H9 (cell line): ENCODE data around the gene KRTAP12-1. TPM values are rescaled to one million over a fixed set of nuclear protein-coding genes. Genes with fewer than 3 reads are reported as not detected.

ENCODE experiments used
- DNase-seq: peaks from one replicate; pipeline ENCODE4 v3.0.0-alpha.2; 2017
- H2AFZ ChIP-seq: one replicate; pipeline ENCODE4 v1.6.1; 2013; ENCODE audit warnings: mild to moderate bottlenecking, low read length, control low read depth, moderate library complexity
- H2AK5ac ChIP-seq: 2 replicates; pipeline ENCODE4 v1.6.1; 2013; ENCODE audit warnings: low read length, control low read depth, mixed read lengths; ENCODE audit not compliant: insufficient read length
- H2BK120ac ChIP-seq: one replicate; pipeline ENCODE4 v1.6.1; 2013; ENCODE audit warnings: low read depth, mild to moderate bottlenecking, low read length, control low read depth, inconsistent platforms; ENCODE audit not compliant: poor library complexity, severe bottlenecking
- H2BK12ac ChIP-seq: 2 replicates; pipeline ENCODE4 v1.6.1; 2013; ENCODE audit warnings: low read length, control low read depth, mixed read lengths, low read depth; ENCODE audit not compliant: insufficient read length
- H2BK15ac ChIP-seq: 2 replicates; pipeline ENCODE4 v1.6.1; 2013; ENCODE audit warnings: low read depth, low read length, control low read depth
- H2BK20ac ChIP-seq: one replicate; pipeline ENCODE4 v1.6.1; 2013; ENCODE audit warnings: low read depth, mild to moderate bottlenecking, low read length, control low read depth, inconsistent platforms; ENCODE audit not compliant: poor library complexity, severe bottlenecking
- H2BK5ac ChIP-seq: 2 replicates; pipeline ENCODE4 v1.6.1; 2013; ENCODE audit warnings: low read length, control low read depth, mixed read lengths; ENCODE audit not compliant: insufficient read length
- H3K14ac ChIP-seq: 2 replicates; pipeline ENCODE4 v1.6.1; 2013; ENCODE audit warnings: low read length, control low read depth; ENCODE audit not compliant: insufficient read depth
- H3K18ac ChIP-seq: 2 replicates; pipeline ENCODE4 v1.6.1; 2013; ENCODE audit warnings: low read depth, mild to moderate bottlenecking, mixed read lengths, low read length, control low read depth; ENCODE audit not compliant: insufficient read length
- H3K23ac ChIP-seq: 2 replicates; pipeline ENCODE4 v1.6.1; 2013; ENCODE audit warnings: low read length, control low read depth, mixed read lengths, low read depth; ENCODE audit not compliant: insufficient read length
- H3K23me2 ChIP-seq: 2 replicates; pipeline ENCODE4 v1.6.1; 2013; ENCODE audit warnings: low read depth, mild to moderate bottlenecking, mixed read lengths, low read length, control low read depth; ENCODE audit not compliant: insufficient read length, poor library complexity, severe bottlenecking
- H3K27ac ChIP-seq: 2 replicates; pipeline ENCODE4 v1.5.1; 2013; ENCODE audit warnings: low read length, control low read depth, mixed read lengths, low read depth; ENCODE audit not compliant: insufficient read length
- H3K27me3 ChIP-seq: 2 replicates; pipeline ENCODE4 v1.6.1; 2013; ENCODE audit warnings: low read length, control low read depth, inconsistent platforms; ENCODE audit not compliant: insufficient read depth
- H3K4ac ChIP-seq: 2 replicates; pipeline ENCODE4 v1.6.1; 2013; ENCODE audit warnings: low read depth, mild to moderate bottlenecking, control low read depth, inconsistent platforms, low read length, moderate library complexity
- H3K4me1 ChIP-seq: 2 replicates; pipeline ENCODE4 v1.6.1; 2013; ENCODE audit warnings: low read length, control low read depth, inconsistent platforms; ENCODE audit not compliant: insufficient read depth
- H3K4me2 ChIP-seq: 2 replicates; pipeline ENCODE4 v1.6.1; 2013; ENCODE audit warnings: low read length, control low read depth, mixed read lengths; ENCODE audit not compliant: insufficient read length, insufficient read depth
- H3K56ac ChIP-seq: 2 replicates; pipeline ENCODE4 v1.6.1; 2013; ENCODE audit warnings: low read depth, mild to moderate bottlenecking, mixed read lengths, low read length, control low read depth; ENCODE audit not compliant: insufficient read length
- H3K79me1 ChIP-seq: 2 replicates; pipeline ENCODE4 v1.6.1; 2013; ENCODE audit warnings: low read depth, mild to moderate bottlenecking, moderate library complexity, low read length, control low read depth, inconsistent platforms; ENCODE audit not compliant: insufficient read depth, poor library complexity, severe bottlenecking
- H3K79me2 ChIP-seq: 2 replicates; pipeline ENCODE4 v1.6.1; 2013; ENCODE audit warnings: low read length, control low read depth, inconsistent platforms; ENCODE audit not compliant: insufficient read depth
- H3K9ac ChIP-seq: 2 replicates; pipeline ENCODE4 v1.6.1; 2013; ENCODE audit warnings: low read length, control low read depth, mixed read lengths; ENCODE audit not compliant: insufficient read length; ENCODE audit errors: extremely low read depth
- H3K9me3 ChIP-seq: one replicate; pipeline ENCODE4 v1.6.1; 2013; ENCODE audit warnings: low read depth, low read length, inconsistent platforms; ENCODE audit not compliant: control insufficient read depth
- H3T11ph ChIP-seq: one replicate; pipeline ENCODE4 v1.6.1; 2013; ENCODE audit warnings: mild to moderate bottlenecking, low read length, control low read depth, inconsistent platforms
- H4K20me1 ChIP-seq: one replicate; pipeline ENCODE4 v1.6.1; 2013; ENCODE audit not compliant: control insufficient read depth, insufficient read length, insufficient read depth
- H4K5ac ChIP-seq: 2 replicates; pipeline ENCODE4 v1.6.1; 2013; ENCODE audit warnings: low read depth, mild to moderate bottlenecking, mixed read lengths, low read length, control low read depth; ENCODE audit not compliant: insufficient read length
- H4K8ac ChIP-seq: replicated peaks from 2 replicates; pipeline ENCODE4 v1.6.1; 2013; ENCODE audit warnings: low read length, control low read depth, mixed read lengths, low read depth; ENCODE audit not compliant: insufficient read length
- H4K91ac ChIP-seq: 2 replicates; pipeline ENCODE4 v1.6.1; 2013; ENCODE audit warnings: low read depth, mild to moderate bottlenecking, moderate library complexity, mixed read lengths, low read length, control low read depth; ENCODE audit not compliant: insufficient read length
- H3K27ac Mint-ChIP-seq, 3 experiments: 2 replicates in 2 of 3; 3 replicates in 1 of 3; pipeline ENCODE4 v1.8.0; 2020 to 2021; ENCODE audit warnings: mixed read lengths in 3 of 3, mild to moderate bottlenecking in 1 of 3, moderate library complexity in 1 of 3
- H3K27me3 Mint-ChIP-seq: 2 replicates; pipeline ENCODE4 v1.8.0; 2021; ENCODE audit warnings: low read depth, mild to moderate bottlenecking, moderate library complexity, mixed read lengths
- H3K36me3 Mint-ChIP-seq, 3 experiments: 2 replicates in 2 of 3; 3 replicates in 1 of 3; pipeline ENCODE4 v1.8.0; 2020 to 2021; ENCODE audit warnings: low read depth in 3 of 3, mixed read lengths in 3 of 3; ENCODE audit not compliant: insufficient read depth in 1 of 3
- H3K4me1 Mint-ChIP-seq, 2 experiments: 2 replicates each; pipeline ENCODE4 v1.8.0; 2020; ENCODE audit warnings: mixed read lengths in 2 of 2
- H3K4me3 Mint-ChIP-seq, 2 experiments: 2 replicates in 1 of 2; 3 replicates in 1 of 2; pipeline ENCODE4 v1.8.0; 2020 to 2021; ENCODE audit warnings: mild to moderate bottlenecking in 2 of 2, mixed read lengths in 2 of 2, moderate library complexity in 1 of 2
- H3K9me3 Mint-ChIP-seq, 2 experiments: 2 replicates in 1 of 2; 3 replicates in 1 of 2; pipeline ENCODE4 v1.8.0; 2020; ENCODE audit warnings: mild to moderate bottlenecking in 2 of 2, mixed read lengths in 2 of 2, moderate library complexity in 1 of 2
- CTCF ChIP-seq: fragments of 200-600 bp; sonication (generic); conservative IDR thresholded peaks from 3 replicates; pipeline ENCODE4 v1.8.0; 2021; ENCODE audit warnings: antibody characterized with exemption, mild to moderate bottlenecking
- WGBS: extraction: QIAGEN DNeasy Blood & Tissue Kit; methylation state at CpG from one replicate; pipeline ENCODE4 v1.1.7; 2013; ENCODE audit warnings: missing lambda C conversion rate, low lambda C conversion rate, mixed read lengths; ENCODE audit not compliant: insufficient read length; ENCODE audit errors: extremely low coverage; 5-methylcytosine and 5-hydroxymethylcytosine counted together
- total RNA-seq: library from RNA; stranded (reverse); gene quantifications from 2 replicates; pipeline ENCODE4 v1.2.1, GENCODE V29; 2021

KRTAP12-1 gene
- total RNA-seq, 1 experiment from 2014 or later, result not detected

GRCh38 chr21:44681152-44681551 is 811 bp downstream of the KRTAP12-1 start:
- Histone ChIP-seq H4K5ac (no peak overlapping the region), H3K9me3 (no peaks in the 10 kb centered on the region), H2BK5ac (no peak overlapping the region), H2BK20ac (no peak overlapping the region), H3K14ac (no peak overlapping the region), H2AK5ac (no peak overlapping the region), H2BK12ac (no peak overlapping the region), H4K8ac (no peak overlapping the region), H3K4me2 (no peak overlapping the region), H3K27me3 (no peaks in the 10 kb centered on the region), H2AFZ (no peak overlapping the region), H3K18ac (no peak overlapping the region), H3K79me2 (no peaks in the 10 kb centered on the region), H3K27ac (no peak overlapping the region), H3K23ac (no peak overlapping the region), H3K56ac (no peak overlapping the region), H3K9ac (no peak overlapping the region), H3T11ph (no peak overlapping the region), H4K20me1 (no peaks in the 10 kb centered on the region), H2BK120ac (no peak overlapping the region), H3K4me1 (no peaks in the 10 kb centered on the region; the same call in 1 of the 2 replicates), H3K4ac (no peak overlapping the region), H3K79me1 (no peaks in the 10 kb centered on the region), H2BK15ac (no peak overlapping the region), H4K91ac (no peak overlapping the region), H3K23me2 (no peaks in the 10 kb centered on the region)
- WGBS, result no CpG with 5 or more reads among the region's 11 CpGs
- Mint-ChIP-seq H3K9me3 (peaks cover 0 to 4% of the 10 kb centered on the region in 2 experiments; a peak in 2 of 5 replicates), H3K36me3 (no peaks in the 10 kb centered on the region), H3K4me3 (no peak overlapping the region; a peak in 1 of 5 replicates), H3K27me3 (peaks cover 35% of the 10 kb centered on the region), H3K27ac (no peak overlapping the region; a peak in 1 of 7 replicates), H3K4me1 (peaks cover 12 to 18% of the 10 kb centered on the region in 2 experiments)
- TF ChIP-seq CTCF, result no peak
- DNase-seq, result no peak
